Stomach (tissue), 9 donors: Measurements from ENCODE around the gene MARCKS. TPM values are rescaled to one million over a fixed set of nuclear protein-coding genes. Genes with fewer than 3 reads are reported as not detected.
A peak's percentile ranks its signal among the peaks of the same experiment; 100 is the strongest.

Experiments used
- DNase-seq, 2 donors: peaks; one replicate each; pipeline versions ENCODE4 v3.0.0 to v3.0.0-alpha.2; 2013 to 2019
- H3K27ac ChIP-seq, 5 donors: fragments of 200-600 bp in 4 of 5; sonication (generic) in 4 of 5; one replicate each; pipeline ENCODE4 v1.5.1; 2013 to 2019; ENCODE audit warnings: mild to moderate bottlenecking in 1 of 5, moderate library complexity in 1 of 5
- H3K27me3 ChIP-seq, 3 donors: fragments of 200-600 bp; sonication (generic); one replicate each; pipeline ENCODE4 v1.5.1; 2017 to 2019; ENCODE audit warnings: mixed run types in 1 of 3
- H3K36me3 ChIP-seq, 4 donors: fragments of 200-600 bp; sonication (generic); 1 replicate in 3 of 4; 2 replicates in 1 of 4; pipeline ENCODE4 v1.5.1; 2016 to 2019
- H3K4me1 ChIP-seq, 4 donors: fragments of 200-600 bp; sonication (generic); one replicate each; pipeline ENCODE4 v1.5.1; 2016 to 2019
- H3K4me3 ChIP-seq, 4 donors: fragments of 200-600 bp; sonication (generic) in 3 of 4; one replicate each; pipeline ENCODE4 v1.5.1; 2016 to 2019; ENCODE audit warnings: mild to moderate bottlenecking in 1 of 4
- H3K9me3 ChIP-seq, 4 donors: fragments of 200-600 bp; sonication (generic); one replicate each; pipeline ENCODE4 v1.5.1; 2016 to 2019
- CTCF ChIP-seq, 7 experiments: fragments of 450-650 bp in 4 of 7; fragments of 200-600 bp in 3 of 7; sonication (generic) in 3 of 7; IDR thresholded peaks; one replicate each; pipeline ENCODE4 v1.5.1; 2016 to 2019; ENCODE audit warnings: antibody characterized with exemption in 7 of 7, control low read depth in 2 of 7, mild to moderate bottlenecking in 1 of 7
- EP300 ChIP-seq: sonication (generic); formaldehyde crosslinking; IDR thresholded peaks from one replicate; pipeline ENCODE4 v1.6.1; 2017; ENCODE audit warnings: antibody characterized with exemption
- POLR2A ChIP-seq, 4 donors: fragments of 450-650 bp; IDR thresholded peaks; one replicate each; pipeline ENCODE4 v1.6.1; 2016; ENCODE audit warnings: antibody characterized with exemption in 4 of 4, control low read depth in 2 of 4, mild to moderate bottlenecking in 1 of 4, moderate library complexity in 1 of 4
- POLR2AphosphoS5 ChIP-seq, 3 donors: sonication (generic); formaldehyde crosslinking; IDR thresholded peaks; one replicate each; pipeline ENCODE4 v1.6.1; 2016; ENCODE audit warnings: antibody characterized with exemption in 3 of 3
- WGBS, 5 donors: extraction: QIAGEN DNeasy Blood & Tissue Kit in 3 of 5; methylation state at CpG; one replicate each; pipeline versions ENCODE4 v1.1.5 to v1.1.7; 2013 to 2018; 5-methylcytosine and 5-hydroxymethylcytosine counted together
- intact Hi-C: fragments of 100-400 bp; cut with DNase I; formaldehyde crosslinking; loops from one replicate; pipeline ENCODE4 v1.15.1; 2023; ENCODE audit warnings: low total_unique reads
- polyA plus RNA-seq, 3 donors: library from polyadenylated mRNA; stranded (reverse); fragments of 200-250 nt; gene quantifications; one replicate each; pipeline ENCODE4 v1.2.3, GENCODE V29; 2013
- total RNA-seq, 5 donors: library from RNA; depleted of rRNA; stranded (reverse); fragments of >200 nt; gene quantifications; one replicate each; pipeline versions ENCODE4 v1.1.0 to v1.2.3, GENCODE V29; 2014 to 2016
- donor health status: healthy with polysubstance abuse.
- donor health status: Bipolar disorder and iron deficiency.
- donor health status: healthy.

Gene MARCKS
- total and polyA plus RNA-seq, 8 donors, result 19.8 to 594 (median 52.3) TPM

GRCh38 chr6:113854531-113855499 is 2.3 kb upstream of the MARCKS start:
- WGBS, 5 donors, result 1 to 3% (median 2%) methylated on average over 47 to 56 of the region's 56 CpGs
- intact Hi-C loops, result no loop called here
- peak overlapping the region; percentile 57 to 86 (median 72) for H3K4me3 ChIP-seq

GRCh38 chr6:113855500-113856374 is 1.4 kb upstream of the MARCKS start:
- Histone ChIP-seq H3K4me3 (peak overlapping the region; percentile 57 to 86 (median 72)), H3K4me1 (peaks cover 0 to 32% (median 21%) of the 10 kb centered on the region in 4 donors), H3K27ac (peak overlapping the region; percentile 84 to 99 (median 94)), H3K36me3 (no peaks in the 10 kb centered on the region), H3K27me3 (no peaks in the 10 kb centered on the region), H3K9me3 (no peaks in the 10 kb centered on the region)
- TF ChIP-seq POLR2A (IDR thresholded peaks at IDR 0.05) (no peak), CTCF (IDR thresholded peaks at IDR 0.05) (no peak), POLR2AphosphoS5 (IDR thresholded peaks at IDR 0.05) (no peak), EP300 (no peak)
- WGBS, 5 donors, result 1 to 2% (median 2%) methylated on average over 27 of the region's 27 CpGs
- intact Hi-C loops, result no loop called here
- peak; percentile 29 to 83 for DNase-seq

More at GRCh38 chr6:113854531-113855499, 2.3 kb upstream of the MARCKS start:
- Histone ChIP-seq H3K9me3 (no peaks in the 10 kb centered on the region), H3K27ac (peak overlapping the region; percentile 84 to 99 (median 94)), H3K4me1 (peaks cover 0 to 30% (median 22%) of the 10 kb centered on the region in 4 donors), H3K27me3 (no peaks in the 10 kb centered on the region), H3K36me3 (no peaks in the 10 kb centered on the region)
- peak; percentile 67 to 96 for DNase-seq
- TF ChIP-seq CTCF (IDR thresholded peaks at IDR 0.05) (peak in 1 of 7 experiments; percentile 14), POLR2A (IDR thresholded peaks at IDR 0.05) (no peak), EP300 (no peak), POLR2AphosphoS5 (IDR thresholded peaks at IDR 0.05) (peak in 1 of 3 donors; percentile 4)

GRCh38 chr6:113856375-113856624 is 845 bp upstream of the MARCKS start:
- Histone ChIP-seq H3K4me1 (peaks cover 0 to 38% (median 22%) of the 10 kb centered on the region in 4 donors), H3K27ac (peak overlapping the region; percentile 84 to 99 (median 94)), H3K4me3 (peak overlapping the region; percentile 57 to 86 (median 72)), H3K9me3 (no peaks in the 10 kb centered on the region), H3K27me3 (no peaks in the 10 kb centered on the region), H3K36me3 (no peaks in the 10 kb centered on the region)
- no peak for DNase-seq
- WGBS, 5 donors, result 0 to 2% (median 1%) methylated on average over 10 of the region's 10 CpGs
- TF ChIP-seq EP300, result no peak
- TF ChIP-seq POLR2A (IDR thresholded peaks at IDR 0.05), result no peak
- TF ChIP-seq CTCF (IDR thresholded peaks at IDR 0.05), result no peak
- no peak for TF ChIP-seq POLR2AphosphoS5 (IDR thresholded peaks at IDR 0.05)
- intact Hi-C loops, result no loop called here
